Measurements from ENCODE around the gene GJC3.
"Not testable (repeated sequence)": the region's sequence is repeated elsewhere in the genome, so short reads cannot be mapped to it uniquely, and the experiment has no call there.

GJC3 gene

GRCh38 chr7:99928994-99929729, at the start of gene GJC3:
Gene GJC3 (minus strand): TSS chr7:99929620. CDS start chr7:99929620, 0 bp downstream.
- DNase-seq (ENCODE audit: low read depth in 2 of 3, low spot score in 2 of 3): peak in 1 of 3 experiments; percentile 10

GRCh38 chr7:99976626-99977025, 47.2 kb upstream of the GJC3 start:
- DNase-seq (ENCODE audit: low read depth in 2 of 3, low spot score in 2 of 3): no peak

- DNase-seq (ENCODE audit: low read depth in 2 of 3, low spot score in 2 of 3): no peak
Measured at GRCh38 chr7:99975782-99976521, 46.5 kb upstream of the GJC3 start, which contains the start of gene AZGP1. Gene AZGP1 (minus strand): TSS chr7:99976031. CDS start chr7:99976020, 11 bp downstream.

- DNase-seq (ENCODE audit: low read depth in 2 of 3, low spot score in 2 of 3): no peak
Measured at GRCh38 chr7:99974681-99975080, 45.3 kb upstream of the GJC3 start.

- DNase-seq (ENCODE audit: low read depth in 2 of 3, low spot score in 2 of 3): not testable (repeated sequence)
Measured at GRCh38 chr7:99973817-99974216, 44.4 kb upstream of the GJC3 start.

- no peak for DNase-seq (ENCODE audit: low read depth in 2 of 3, low spot score in 2 of 3)
Measured at GRCh38 chr7:99971242-99971641, 41.8 kb upstream of the GJC3 start.

GRCh38 chr7:99969813-99970212, 40.4 kb upstream of the GJC3 start:
- not testable (repeated sequence) for DNase-seq (ENCODE audit: low read depth in 2 of 3, low spot score in 2 of 3)

- no peak for DNase-seq (ENCODE audit: low read depth in 2 of 3, low spot score in 2 of 3)
Measured at GRCh38 chr7:99969298-99969697, 39.9 kb upstream of the GJC3 start.

GRCh38 chr7:99958564-99959227, 29.3 kb upstream of the GJC3 start:
- no peak for DNase-seq (ENCODE audit: low read depth in 2 of 3, low spot score in 2 of 3)

GRCh38 chr7:99955247-99955646, 25.8 kb upstream of the GJC3 start:
- no peak for DNase-seq (ENCODE audit: low read depth in 2 of 3, low spot score in 2 of 3)

- not testable (repeated sequence) for DNase-seq (ENCODE audit: low read depth in 2 of 3, low spot score in 2 of 3)
Measured at GRCh38 chr7:99954643-99955042, 25.2 kb upstream of the GJC3 start.

- DNase-seq (ENCODE audit: low read depth in 2 of 3, low spot score in 2 of 3): no peak
Measured at GRCh38 chr7:99953649-99954048, 24.2 kb upstream of the GJC3 start.

GRCh38 chr7:99952649-99953048, 23.2 kb upstream of the GJC3 start:
- DNase-seq (ENCODE audit: low read depth in 2 of 3, low spot score in 2 of 3): not testable (repeated sequence)

- not testable (repeated sequence) for DNase-seq (ENCODE audit: low read depth in 2 of 3, low spot score in 2 of 3)
Measured at GRCh38 chr7:99950819-99951218, 21.4 kb upstream of the GJC3 start.

- no peak for DNase-seq (ENCODE audit: low read depth in 2 of 3, low spot score in 2 of 3)
Measured at GRCh38 chr7:99949645-99950228, 20.3 kb upstream of the GJC3 start.

GRCh38 chr7:99947608-99948007, 18.2 kb upstream of the GJC3 start:
- no peak for DNase-seq (ENCODE audit: low read depth in 2 of 3, low spot score in 2 of 3)

- DNase-seq (ENCODE audit: low read depth in 2 of 3, low spot score in 2 of 3): no peak
Measured at GRCh38 chr7:99944497-99945070, 15.2 kb upstream of the GJC3 start.

GRCh38 chr7:99943641-99944496, 14.4 kb upstream of the GJC3 start:
- DNase-seq (ENCODE audit: low read depth in 2 of 3, low spot score in 2 of 3): no peak

- no peak for DNase-seq (ENCODE audit: low read depth in 2 of 3, low spot score in 2 of 3)
Measured at GRCh38 chr7:99938296-99938695, 8.9 kb upstream of the GJC3 start.

- DNase-seq (ENCODE audit: low read depth in 2 of 3, low spot score in 2 of 3): not testable (repeated sequence)
Measured at GRCh38 chr7:99935009-99935408, 5.6 kb upstream of the GJC3 start.

Data from activated CD8-positive, alpha-beta memory T cell treated with anti-CD3 and anti-CD28 coated beads for 48 hours (primary cell).